Measurements from ENCODE around the gene CCM2L. TPM values are rescaled to one million over a fixed set of nuclear protein-coding genes. Genes with fewer than 3 reads are reported as not detected.
"Not testable (repeated sequence)": the region's sequence is repeated elsewhere in the genome, so short reads cannot be mapped to it uniquely, and the experiment has no call there.

CCM2L gene
- total RNA-seq, 1 donor from 2014 or later = 0.11 TPM

DNA sequence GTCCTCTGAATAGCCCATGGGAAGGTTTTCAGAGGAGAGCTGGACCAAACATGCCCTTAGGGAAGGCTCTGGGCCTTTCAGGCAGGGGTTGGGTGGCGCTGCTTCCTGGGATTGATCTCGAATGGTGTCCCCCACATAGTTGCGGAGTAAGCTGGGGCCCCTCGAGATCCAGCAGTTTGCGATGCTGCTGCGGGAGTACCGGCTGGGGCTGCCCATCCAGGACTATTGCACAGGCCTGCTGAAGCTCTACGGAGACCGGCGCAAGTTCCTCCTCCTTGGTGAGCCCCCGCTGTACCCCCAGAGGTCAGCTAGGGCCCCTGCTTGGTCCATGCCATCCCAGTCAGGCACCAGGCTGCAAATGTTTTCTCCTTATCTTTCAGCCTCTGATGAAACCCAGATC lies 19.3 kb downstream of the CCM2L start:
- FAIRE-seq = no peak
- Histone ChIP-seq H2AFZ (ENCODE audit: low read depth, low read length) (no peak overlapping the region), H3K4me3 (ENCODE audit: insufficient read depth, low read depth, low read length) (no peak overlapping the region), H3K27me3 (ENCODE audit: insufficient read depth, low read length) (peaks cover 47% of the 10 kb centered on the region), H3K9me3 (ENCODE audit: insufficient read depth, low read depth, low read length) (no peaks in the 10 kb centered on the region), H4K20me1 (ENCODE audit: insufficient read depth, low read length) (no peaks in the 10 kb centered on the region), H3K79me2 (ENCODE audit: insufficient read depth, low read length) (no peaks in the 10 kb centered on the region), H3K27ac (ENCODE audit: low read depth, low read length) (no peak overlapping the region), H3K4me2 (ENCODE audit: low read length) (no peak overlapping the region), H3K9ac (ENCODE audit: low read length) (no peak overlapping the region), H3K4me1 (ENCODE audit: insufficient read depth, low read length) (no peaks in the 10 kb centered on the region), H3K36me3 (ENCODE audit: insufficient read depth, low read length) (no peaks in the 10 kb centered on the region)
- peaks cover 47% of the 10 kb centered on the region for H3K27me3 Mint-ChIP-seq (ENCODE audit: low read depth, unreplicated experiment)
- no peaks in the 10 kb centered on the region for H3K9me3 Mint-ChIP-seq (ENCODE audit: unreplicated experiment)
- H3K36me3 Mint-ChIP-seq (ENCODE audit: low read depth, unreplicated experiment) = no peaks in the 10 kb centered on the region
- DNase-seq (ENCODE audit: low read depth) = no peak
- no peak overlapping the region for H3K27ac Mint-ChIP-seq (ENCODE audit: unreplicated experiment)
- no peak overlapping the region for H3K4me3 Mint-ChIP-seq (ENCODE audit: unreplicated experiment)
- no peak for TF ChIP-seq EZH2 (IDR thresholded peaks at IDR 0.05; ENCODE audit: insufficient read depth, low read length)
- no peak for TF ChIP-seq CTCF (IDR thresholded peaks at IDR 0.05; ENCODE audit: insufficient read depth, low read depth, low read length)
- no peaks in the 10 kb centered on the region for H3K4me1 Mint-ChIP-seq (ENCODE audit: low read depth, unreplicated experiment)

- Histone ChIP-seq H3K4me2 (ENCODE audit: low read length) (peak overlapping the region; percentile 72), H3K36me3 (ENCODE audit: insufficient read depth, low read length) (no peaks in the 10 kb centered on the region), H2AFZ (ENCODE audit: low read depth, low read length) (peak overlapping the region; percentile 59), H3K4me3 (ENCODE audit: insufficient read depth, low read depth, low read length) (no peak overlapping the region), H3K79me2 (ENCODE audit: insufficient read depth, low read length) (no peaks in the 10 kb centered on the region), H3K27ac (ENCODE audit: low read depth, low read length) (no peak overlapping the region), H3K4me1 (ENCODE audit: insufficient read depth, low read length) (no peaks in the 10 kb centered on the region), H3K27me3 (ENCODE audit: insufficient read depth, low read length) (peaks cover 53% of the 10 kb centered on the region), H3K9ac (ENCODE audit: low read length) (no peak overlapping the region), H4K20me1 (ENCODE audit: insufficient read depth, low read length) (no peaks in the 10 kb centered on the region), H3K9me3 (ENCODE audit: insufficient read depth, low read depth, low read length) (no peaks in the 10 kb centered on the region)
- peak; percentile 65 for TF ChIP-seq CTCF (IDR thresholded peaks at IDR 0.05; ENCODE audit: insufficient read depth, low read depth, low read length)
- TF ChIP-seq EZH2 (IDR thresholded peaks at IDR 0.05; ENCODE audit: insufficient read depth, low read length) = peak; percentile 57
- Mint-ChIP-seq H3K36me3 (ENCODE audit: low read depth, unreplicated experiment) (no peaks in the 10 kb centered on the region), H3K4me3 (ENCODE audit: unreplicated experiment) (no peak overlapping the region), H3K4me1 (ENCODE audit: low read depth, unreplicated experiment) (no peaks in the 10 kb centered on the region), H3K27me3 (ENCODE audit: low read depth, unreplicated experiment) (peaks cover 54% of the 10 kb centered on the region), H3K9me3 (ENCODE audit: unreplicated experiment) (no peaks in the 10 kb centered on the region), H3K27ac (ENCODE audit: unreplicated experiment) (no peak overlapping the region)
- no peak for FAIRE-seq
- peak; percentile 56 for DNase-seq (ENCODE audit: low read depth)
Measured at GRCh38 chr20:32031007-32031958, 21.0 kb downstream of the CCM2L start.

GRCh38 chr20:32033316-32033715 lies 23.1 kb downstream of the CCM2L start:
- Histone ChIP-seq H3K79me2 (ENCODE audit: insufficient read depth, low read length) (no peaks in the 10 kb centered on the region), H3K4me1 (ENCODE audit: insufficient read depth, low read length) (no peaks in the 10 kb centered on the region), H3K9ac (ENCODE audit: low read length) (no peak overlapping the region), H4K20me1 (ENCODE audit: insufficient read depth, low read length) (no peaks in the 10 kb centered on the region), H2AFZ (ENCODE audit: low read depth, low read length) (no peak overlapping the region), H3K9me3 (ENCODE audit: insufficient read depth, low read depth, low read length) (no peaks in the 10 kb centered on the region), H3K36me3 (ENCODE audit: insufficient read depth, low read length) (no peaks in the 10 kb centered on the region), H3K4me2 (ENCODE audit: low read length) (no peak overlapping the region), H3K27ac (ENCODE audit: low read depth, low read length) (no peak overlapping the region), H3K27me3 (ENCODE audit: insufficient read depth, low read length) (peaks cover 65% of the 10 kb centered on the region), H3K4me3 (ENCODE audit: insufficient read depth, low read depth, low read length) (no peak overlapping the region)
- H3K36me3 Mint-ChIP-seq (ENCODE audit: low read depth, unreplicated experiment) = peaks cover 2% of the 10 kb centered on the region
- DNase-seq (ENCODE audit: low read depth) (no peak), FAIRE-seq (no peak)
- peaks cover 9% of the 10 kb centered on the region for H3K4me1 Mint-ChIP-seq (ENCODE audit: low read depth, unreplicated experiment)
- peaks cover 5% of the 10 kb centered on the region for H3K9me3 Mint-ChIP-seq (ENCODE audit: unreplicated experiment)
- H3K27ac Mint-ChIP-seq (ENCODE audit: unreplicated experiment) = no peak overlapping the region
- H3K27me3 Mint-ChIP-seq (ENCODE audit: low read depth, unreplicated experiment) = peaks cover 50% of the 10 kb centered on the region
- TF ChIP-seq CTCF (IDR thresholded peaks at IDR 0.05; ENCODE audit: insufficient read depth, low read depth, low read length) = no peak
- H3K4me3 Mint-ChIP-seq (ENCODE audit: unreplicated experiment) = no peak overlapping the region

DNA sequence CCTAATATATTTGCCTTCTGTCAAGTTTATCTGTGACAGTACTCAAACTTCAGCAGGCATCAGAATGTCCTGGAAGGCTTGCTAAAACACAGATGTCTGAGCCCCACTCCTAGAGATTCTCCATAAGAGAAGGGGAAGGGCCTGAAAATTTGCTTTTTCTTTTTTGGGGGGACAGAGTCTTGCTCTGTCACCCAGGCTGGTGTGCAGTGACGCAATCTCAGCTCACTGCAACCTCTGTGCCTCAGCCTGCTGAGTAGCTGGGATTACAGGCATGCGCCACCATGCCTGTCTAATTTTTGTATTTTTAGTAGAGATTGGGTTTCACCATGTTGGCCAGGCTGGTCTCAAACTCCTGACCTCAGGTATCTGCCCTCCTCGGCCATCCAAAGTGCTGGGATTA lies 23.5 kb downstream of the CCM2L start:
- H3K36me3 Mint-ChIP-seq (ENCODE audit: low read depth, unreplicated experiment); H3K4me2 ChIP-seq (ENCODE audit: low read length); H3K27ac Mint-ChIP-seq (ENCODE audit: unreplicated experiment); H3K9me3 ChIP-seq (ENCODE audit: insufficient read depth, low read depth, low read length); H3K9me3 Mint-ChIP-seq (ENCODE audit: unreplicated experiment); FAIRE-seq; DNase-seq (ENCODE audit: low read depth); H3K4me3 ChIP-seq (ENCODE audit: insufficient read depth, low read depth, low read length); H3K79me2 ChIP-seq (ENCODE audit: insufficient read depth, low read length); H3K27ac ChIP-seq (ENCODE audit: low read depth, low read length); H3K9ac ChIP-seq (ENCODE audit: low read length); H3K4me3 Mint-ChIP-seq (ENCODE audit: unreplicated experiment); H3K4me1 Mint-ChIP-seq (ENCODE audit: low read depth, unreplicated experiment); H4K20me1 ChIP-seq (ENCODE audit: insufficient read depth, low read length); H2AFZ ChIP-seq (ENCODE audit: low read depth, low read length); H3K36me3 ChIP-seq (ENCODE audit: insufficient read depth, low read length); H3K4me1 ChIP-seq (ENCODE audit: insufficient read depth, low read length): not testable (repeated sequence)
- H3K27me3 Mint-ChIP-seq (ENCODE audit: low read depth, unreplicated experiment) = peaks cover 46% of the 10 kb centered on the region
- H3K27me3 ChIP-seq (ENCODE audit: insufficient read depth, low read length) = peaks cover 65% of the 10 kb centered on the region

All from astrocyte (in vitro differentiated cells and primary cell).